ENCODE results near the gene THOC1.

THOC1 gene

DNA sequence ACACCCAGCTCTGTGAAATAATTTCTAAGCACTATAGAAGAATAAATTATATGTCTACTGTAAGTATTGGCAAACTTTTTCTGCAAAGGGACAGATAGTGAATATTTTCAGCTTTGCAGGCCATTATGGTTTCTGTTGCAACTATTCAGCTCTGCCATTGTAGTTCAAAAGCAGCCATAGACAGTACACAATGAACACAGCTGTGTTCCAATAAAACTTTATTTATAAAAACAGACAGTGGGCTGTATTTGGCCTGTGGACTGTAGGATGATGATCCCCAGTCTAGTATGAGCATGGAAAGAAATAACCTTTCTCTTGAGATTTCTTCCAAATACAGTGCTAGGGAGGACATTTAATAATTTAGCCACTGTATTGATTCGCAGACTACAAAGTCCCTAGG lies 35.2 kb upstream of the THOC1 start:
- H3K4me3 ChIP-seq (ENCODE audit: severe bottlenecking) = no peak overlapping the region
- DNase-seq (ENCODE audit: low spot score) (no peak), ATAC-seq (ENCODE audit: low read depth) (no peak)
- no peaks in the 10 kb centered on the region for H3K27me3 ChIP-seq (ENCODE audit: insufficient read depth, poor library complexity, severe bottlenecking)
- no peak overlapping the region for H3K27ac ChIP-seq (ENCODE audit: poor library complexity, severe bottlenecking)
- TF ChIP-seq, protein P1, sequence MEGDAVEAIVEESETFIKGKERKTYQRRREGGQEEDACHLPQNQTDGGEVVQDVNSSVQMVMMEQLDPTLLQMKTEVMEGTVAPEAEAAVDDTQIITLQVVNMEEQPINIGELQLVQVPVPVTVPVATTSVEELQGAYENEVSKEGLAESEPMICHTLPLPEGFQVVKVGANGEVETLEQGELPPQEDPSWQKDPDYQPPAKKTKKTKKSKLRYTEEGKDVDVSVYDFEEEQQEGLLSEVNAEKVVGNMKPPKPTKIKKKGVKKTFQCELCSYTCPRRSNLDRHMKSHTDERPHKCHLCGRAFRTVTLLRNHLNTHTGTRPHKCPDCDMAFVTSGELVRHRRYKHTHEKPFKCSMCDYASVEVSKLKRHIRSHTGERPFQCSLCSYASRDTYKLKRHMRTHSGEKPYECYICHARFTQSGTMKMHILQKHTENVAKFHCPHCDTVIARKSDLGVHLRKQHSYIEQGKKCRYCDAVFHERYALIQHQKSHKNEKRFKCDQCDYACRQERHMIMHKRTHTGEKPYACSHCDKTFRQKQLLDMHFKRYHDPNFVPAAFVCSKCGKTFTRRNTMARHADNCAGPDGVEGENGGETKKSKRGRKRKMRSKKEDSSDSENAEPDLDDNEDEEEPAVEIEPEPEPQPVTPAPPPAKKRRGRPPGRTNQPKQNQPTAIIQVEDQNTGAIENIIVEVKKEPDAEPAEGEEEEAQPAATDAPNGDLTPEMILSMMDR (IDR thresholded peaks at IDR 0.05; ENCODE audit: poor library complexity, severe bottlenecking) = no peak
- no peaks in the 10 kb centered on the region for H3K9me3 ChIP-seq (ENCODE audit: severe bottlenecking)
- no peaks in the 10 kb centered on the region for H3K36me3 ChIP-seq (ENCODE audit: low read depth)
- no peaks in the 10 kb centered on the region for H3K4me1 ChIP-seq (ENCODE audit: insufficient read depth, poor library complexity, severe bottlenecking)

DNA sequence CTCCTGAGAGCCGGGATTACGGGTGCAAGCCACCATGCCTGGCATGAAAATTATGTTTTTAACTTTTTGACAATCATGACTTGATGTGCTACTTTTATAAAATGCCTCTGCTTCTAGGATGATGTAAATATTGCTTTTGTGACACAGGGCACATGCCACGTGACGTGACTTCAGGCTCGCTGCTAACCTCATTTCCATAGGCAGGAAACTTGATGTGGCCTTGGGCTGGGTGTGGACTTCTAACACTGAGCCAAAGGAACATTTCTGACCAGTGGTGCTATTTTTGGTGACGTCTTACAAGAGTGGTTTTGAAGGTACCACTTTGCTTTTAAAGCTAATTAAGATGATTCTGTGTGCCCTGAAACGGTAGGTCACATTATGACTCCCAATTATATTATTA lies 34.2 kb upstream of the THOC1 start:
- H3K36me3 ChIP-seq (ENCODE audit: low read depth) = no peaks in the 10 kb centered on the region
- no peak for ATAC-seq (ENCODE audit: low read depth)
- DNase-seq (ENCODE audit: low spot score) = no peak
- no peaks in the 10 kb centered on the region for H3K4me1 ChIP-seq (ENCODE audit: insufficient read depth, poor library complexity, severe bottlenecking)
- TF ChIP-seq, protein P1 (IDR thresholded peaks at IDR 0.05; ENCODE audit: poor library complexity, severe bottlenecking) = no peak
- no peak overlapping the region for H3K4me3 ChIP-seq (ENCODE audit: severe bottlenecking)
- H3K27ac ChIP-seq (ENCODE audit: poor library complexity, severe bottlenecking) = no peak overlapping the region
- no peaks in the 10 kb centered on the region for H3K27me3 ChIP-seq (ENCODE audit: insufficient read depth, poor library complexity, severe bottlenecking)
- no peaks in the 10 kb centered on the region for H3K9me3 ChIP-seq (ENCODE audit: severe bottlenecking)

DNA sequence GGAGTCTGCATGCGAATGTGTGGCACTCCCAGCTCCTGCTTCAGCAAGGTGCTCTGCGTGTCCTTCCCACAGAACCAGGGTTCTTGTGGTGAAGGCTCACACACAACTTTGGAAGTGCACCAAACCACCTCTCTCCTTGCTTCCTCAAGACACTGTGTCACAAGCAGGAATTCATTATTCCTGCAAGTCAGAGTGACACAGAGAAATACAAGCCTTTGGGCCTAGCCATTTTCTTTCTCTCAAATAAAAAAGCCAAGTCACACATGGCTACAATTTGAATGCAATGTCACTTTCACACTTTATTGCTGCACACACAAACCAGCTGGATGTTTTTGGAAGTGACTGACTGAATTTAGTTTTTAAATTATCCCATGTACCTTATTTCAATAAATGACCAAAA lies 30.1 kb upstream of the THOC1 start:
- no peak for DNase-seq (ENCODE audit: low spot score)
- H3K36me3 ChIP-seq (ENCODE audit: low read depth) = no peaks in the 10 kb centered on the region
- no peaks in the 10 kb centered on the region for H3K4me1 ChIP-seq (ENCODE audit: insufficient read depth, poor library complexity, severe bottlenecking)
- H3K27ac ChIP-seq (ENCODE audit: poor library complexity, severe bottlenecking) = no peak overlapping the region
- no peak for ATAC-seq (ENCODE audit: low read depth)
- H3K27me3 ChIP-seq (ENCODE audit: insufficient read depth, poor library complexity, severe bottlenecking) = no peaks in the 10 kb centered on the region
- no peak overlapping the region for H3K4me3 ChIP-seq (ENCODE audit: severe bottlenecking)
- H3K9me3 ChIP-seq (ENCODE audit: severe bottlenecking) = no peaks in the 10 kb centered on the region
- TF ChIP-seq, protein P1 (IDR thresholded peaks at IDR 0.05; ENCODE audit: poor library complexity, severe bottlenecking) = no peak

DNA sequence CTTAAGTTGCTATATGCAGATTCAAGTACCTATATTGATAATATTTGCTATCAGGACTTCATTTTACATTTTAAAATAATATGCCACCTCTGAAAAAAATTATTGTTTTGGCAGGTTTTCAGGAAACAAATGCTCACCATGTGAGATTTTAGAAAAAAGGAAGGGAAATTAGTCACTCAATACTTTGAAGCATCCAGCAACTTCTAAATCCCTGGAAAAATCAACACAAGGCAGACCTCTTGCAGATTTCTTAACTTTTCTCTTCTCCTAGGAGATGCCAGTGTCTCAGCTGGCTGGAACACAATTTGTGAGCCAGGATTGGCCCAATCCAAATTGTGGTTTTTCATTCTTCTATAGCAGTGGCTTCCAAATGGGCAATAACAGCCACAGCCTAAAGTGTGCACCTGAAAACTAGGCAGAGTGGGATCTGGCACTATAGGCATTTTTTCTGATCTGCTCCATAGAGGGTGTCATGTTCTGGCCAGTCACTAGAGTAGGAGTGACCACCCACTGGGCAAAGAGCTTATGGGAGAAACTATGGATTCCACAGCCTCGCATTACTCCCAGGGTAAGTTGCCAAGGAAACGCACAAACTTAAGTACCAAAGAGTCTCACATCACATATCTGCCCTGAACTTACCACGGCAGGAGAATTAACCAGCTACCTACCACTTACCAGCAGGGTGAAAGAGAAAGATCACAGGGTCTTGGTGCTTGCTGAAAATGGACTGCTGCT lies 28.1 kb upstream of the THOC1 start:
- no peak overlapping the region for H3K27ac ChIP-seq (ENCODE audit: poor library complexity, severe bottlenecking)
- no peaks in the 10 kb centered on the region for H3K9me3 ChIP-seq (ENCODE audit: severe bottlenecking)
- no peak overlapping the region for H3K4me3 ChIP-seq (ENCODE audit: severe bottlenecking)
- H3K36me3 ChIP-seq (ENCODE audit: low read depth) = no peaks in the 10 kb centered on the region
- ATAC-seq (ENCODE audit: low read depth) = no peak
- peaks cover 8% of the 10 kb centered on the region for H3K27me3 ChIP-seq (ENCODE audit: insufficient read depth, poor library complexity, severe bottlenecking)
- TF ChIP-seq, protein P1 (IDR thresholded peaks at IDR 0.05; ENCODE audit: poor library complexity, severe bottlenecking) = no peak
- H3K4me1 ChIP-seq (ENCODE audit: insufficient read depth, poor library complexity, severe bottlenecking) = no peaks in the 10 kb centered on the region
- DNase-seq (ENCODE audit: low spot score) = no peak

DNA sequence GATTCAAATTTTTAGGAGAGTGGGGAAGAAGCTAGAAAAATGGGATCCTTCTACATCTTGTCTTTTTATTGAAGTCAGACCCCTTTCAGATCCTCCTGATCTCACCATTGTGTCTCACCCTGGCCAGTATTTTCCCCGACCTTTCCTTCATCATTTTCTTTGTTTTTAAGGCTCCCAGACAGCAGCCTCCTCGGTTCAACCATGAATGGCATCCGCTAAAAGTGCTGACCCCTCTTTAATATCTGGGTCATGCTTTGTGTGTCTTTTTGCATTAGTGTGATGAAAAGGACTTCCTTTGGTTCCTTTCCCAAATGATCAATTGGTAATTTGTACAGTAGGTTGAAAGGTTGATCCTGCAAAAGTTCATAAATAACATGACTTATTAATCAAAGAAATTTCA lies 26.7 kb upstream of the THOC1 start:
- Histone ChIP-seq H3K4me1 (ENCODE audit: insufficient read depth, poor library complexity, severe bottlenecking) (no peaks in the 10 kb centered on the region), H3K27ac (ENCODE audit: poor library complexity, severe bottlenecking) (no peak overlapping the region), H3K4me3 (ENCODE audit: severe bottlenecking) (no peak overlapping the region), H3K9me3 (ENCODE audit: severe bottlenecking) (no peaks in the 10 kb centered on the region), H3K27me3 (ENCODE audit: insufficient read depth, poor library complexity, severe bottlenecking) (peaks cover 8% of the 10 kb centered on the region), H3K36me3 (ENCODE audit: low read depth) (no peaks in the 10 kb centered on the region)
- TF ChIP-seq, protein P1 (IDR thresholded peaks at IDR 0.05; ENCODE audit: poor library complexity, severe bottlenecking) = no peak
- DNase-seq (ENCODE audit: low spot score) (no peak), ATAC-seq (ENCODE audit: low read depth) (no peak)

Data from RWPE2 (cell line).